HEK293 (cell line): ENCODE data around the gene CPLX1.

Experiments
- CTCF ChIA-PET: fragments of 350-600 bp; formaldehyde crosslinking; extraction: SDS; loops from one replicate; lab custom pipeline; 2021; ENCODE audit warnings: antibody characterized with exemption; lab: Yijun Ruan, JAX
- POLR2A ChIA-PET: fragments of 300-600 bp; formaldehyde crosslinking; extraction: SDS; loops from one replicate; lab custom pipeline; 2020; ENCODE audit warnings: antibody characterized with exemption, inconsistent platforms; lab: Yijun Ruan, JAX
- H3K27ac ChIP-seq: fragments of 200-500 bp; sonication (Bioruptor generic); 2 replicates; pipeline ENCODE4 v1.5.1; 2014; ENCODE audit warnings: low read depth, low read length, control low read depth, inconsistent platforms; ENCODE audit errors: extremely low read depth
- H3K36me3 ChIP-seq, 2 experiments: fragments of 200-500 bp in 1 of 2; sonication (Bioruptor generic) in 1 of 2; 1 replicate in 1 of 2; 2 replicates in 1 of 2; pipeline ENCODE4 v1.5.1; 2014 to 2017; ENCODE audit warnings: inconsistent platforms in 2 of 2, low read length in 2 of 2; ENCODE audit not compliant: control insufficient read depth in 2 of 2, insufficient read depth in 1 of 2
- H3K4me1 ChIP-seq: fragments of 200-500 bp; sonication (Bioruptor generic); 2 replicates; pipeline ENCODE4 v1.5.1; 2014; ENCODE audit warnings: mild to moderate bottlenecking, low read length, inconsistent platforms; ENCODE audit not compliant: control insufficient read depth, insufficient read depth
- H3K4me3 ChIP-seq: 2 replicates; pipeline ENCODE4 v1.5.1; 2011; ENCODE audit warnings: low read depth, mild to moderate bottlenecking, control low read depth, low read length, moderate library complexity
- H3K9me3 ChIP-seq: fragments of 200-500 bp; sonication (Bioruptor generic); 2 replicates; pipeline ENCODE4 v1.5.1; 2014; ENCODE audit warnings: low read depth, low read length, inconsistent platforms; ENCODE audit not compliant: control insufficient read depth, insufficient read depth
- AEBP2 ChIP-seq: fragments of 450-650 bp; formaldehyde crosslinking; IDR thresholded peaks from 2 replicates; pipeline ENCODE4 v1.5.1; 2016; ENCODE audit warnings: missing biosample characterization, missing genetic modification characterization, borderline replicate concordance
- GLIS2 ChIP-seq: fragments of 450-650 bp; formaldehyde crosslinking; IDR thresholded peaks from 2 replicates; pipeline ENCODE4 v1.5.1; 2016; ENCODE audit warnings: missing biosample characterization, missing genetic modification characterization
- HIC1 ChIP-seq: fragments of 450-650 bp; formaldehyde crosslinking; IDR thresholded peaks from 2 replicates; pipeline ENCODE4 v1.5.1; 2016; ENCODE audit warnings: missing biosample characterization, missing genetic modification characterization
- KLF8 ChIP-seq: fragments of 450-650 bp; formaldehyde crosslinking; IDR thresholded peaks from 2 replicates; pipeline ENCODE4 v1.5.1; 2016; ENCODE audit warnings: missing biosample characterization, missing genetic modification characterization
- RBAK ChIP-seq: fragments of 450-650 bp; formaldehyde crosslinking; IDR thresholded peaks from 2 replicates; pipeline ENCODE4 v1.5.1; 2016; ENCODE audit warnings: missing biosample characterization, missing genetic modification characterization
- ZBTB49 ChIP-seq: fragments of 450-650 bp; formaldehyde crosslinking; IDR thresholded peaks from 2 replicates; pipeline ENCODE4 v1.5.1; 2016; ENCODE audit warnings: missing biosample characterization, missing genetic modification characterization, low read depth
- ZBTB8A ChIP-seq: fragments of 450-650 bp; formaldehyde crosslinking; IDR thresholded peaks from 2 replicates; pipeline ENCODE4 v1.5.1; 2016; ENCODE audit warnings: missing biosample characterization, missing genetic modification characterization
- ZNF112 ChIP-seq: fragments of 450-650 bp; formaldehyde crosslinking; IDR thresholded peaks from 2 replicates; pipeline ENCODE4 v1.5.0; 2017; ENCODE audit warnings: missing biosample characterization, missing genetic modification characterization
- ZNF114 ChIP-seq: fragments of 450-650 bp; formaldehyde crosslinking; IDR thresholded peaks from 2 replicates; pipeline ENCODE4 v1.5.0; 2017; ENCODE audit warnings: missing biosample characterization, missing genetic modification characterization
- ZNF174 ChIP-seq: fragments of 450-650 bp; formaldehyde crosslinking; IDR thresholded peaks from 2 replicates; pipeline ENCODE4 v1.5.0; 2017; ENCODE audit warnings: missing biosample characterization, mild to moderate bottlenecking, missing genetic modification characterization
- ZNF366 ChIP-seq: fragments of 450-650 bp; formaldehyde crosslinking; conservative IDR thresholded peaks from 2 replicates; pipeline ENCODE4 v1.5.1; 2016; ENCODE audit warnings: missing biosample characterization, missing genetic modification characterization
- ZNF37A ChIP-seq: fragments of 450-650 bp; IDR thresholded peaks from 2 replicates; pipeline ENCODE4 v1.5.1; 2018; ENCODE audit warnings: missing biosample characterization, missing genetic modification characterization
- ZNF416 ChIP-seq: fragments of 450-650 bp; formaldehyde crosslinking; IDR thresholded peaks from 2 replicates; pipeline ENCODE4 v1.5.1; 2016; ENCODE audit warnings: missing biosample characterization, missing genetic modification characterization
- ZNF426 ChIP-seq: fragments of 450-650 bp; formaldehyde crosslinking; IDR thresholded peaks from 2 replicates; pipeline ENCODE4 v1.5.1; 2017; ENCODE audit warnings: missing biosample characterization, missing genetic modification characterization, mild to moderate bottlenecking, inconsistent platforms, moderate library complexity
- ZNF488 ChIP-seq: fragments of 450-650 bp; formaldehyde crosslinking; IDR thresholded peaks from 2 replicates; pipeline ENCODE4 v1.5.1; 2016; ENCODE audit warnings: missing biosample characterization, missing genetic modification characterization
- ZNF555 ChIP-seq: fragments of 450-650 bp; formaldehyde crosslinking; conservative IDR thresholded peaks from 2 replicates; pipeline ENCODE4 v1.5.1; 2017; ENCODE audit warnings: missing biosample characterization, mild to moderate bottlenecking, missing genetic modification characterization, inconsistent platforms
- ZNF560 ChIP-seq: fragments of 450-650 bp; formaldehyde crosslinking; IDR thresholded peaks from 2 replicates; pipeline ENCODE4 v1.5.1; 2017; ENCODE audit warnings: missing biosample characterization, missing genetic modification characterization, borderline replicate concordance
- ZNF624 ChIP-seq: fragments of 450-650 bp; formaldehyde crosslinking; IDR thresholded peaks from 2 replicates; pipeline ENCODE4 v1.5.1; 2017; ENCODE audit warnings: missing biosample characterization, missing genetic modification characterization
- ZNF707 ChIP-seq: fragments of 450-650 bp; formaldehyde crosslinking; IDR thresholded peaks from 2 replicates; pipeline ENCODE4 v1.5.1; 2016; ENCODE audit warnings: missing biosample characterization, missing genetic modification characterization
- ZNF777 ChIP-seq: fragments of 450-650 bp; formaldehyde crosslinking; IDR thresholded peaks from 2 replicates; pipeline ENCODE4 v1.5.1; 2017; ENCODE audit warnings: missing biosample characterization, missing genetic modification characterization, borderline replicate concordance
- ZNF791 ChIP-seq: fragments of 450-650 bp; formaldehyde crosslinking; IDR thresholded peaks from 2 replicates; pipeline ENCODE4 v1.5.1; 2016; ENCODE audit warnings: missing biosample characterization, missing genetic modification characterization
- ZSCAN23 ChIP-seq: fragments of 450-650 bp; formaldehyde crosslinking; IDR thresholded peaks from 2 replicates; pipeline ENCODE4 v1.5.1; 2016; ENCODE audit warnings: missing biosample characterization, missing genetic modification characterization
- ZSCAN30 ChIP-seq: fragments of 450-650 bp; IDR thresholded peaks from 2 replicates; pipeline ENCODE4 v1.5.1; 2018; ENCODE audit warnings: missing biosample characterization, mild to moderate bottlenecking, missing genetic modification characterization, moderate library complexity
- ZSCAN4 ChIP-seq: fragments of 450-650 bp; formaldehyde crosslinking; IDR thresholded peaks from 2 replicates; pipeline ENCODE4 v1.5.1; 2017; ENCODE audit warnings: missing biosample characterization, missing genetic modification characterization
- TF ChIP-seq, protein P1 (sequence below): fragments of 450-650 bp; formaldehyde crosslinking; IDR thresholded peaks from 2 replicates; pipeline ENCODE4 v1.5.1; 2016; ENCODE audit warnings: missing biosample characterization, missing genetic modification characterization

The CPLX1 gene

GRCh38 chr4:797066-797465 lies 28.9 kb downstream of the CPLX1 start:
- ChIA-PET CTCF (no interaction called here), POLR2A (no interaction called here)
- Histone ChIP-seq H3K9me3 (no peaks in the 10 kb centered on the region), H3K4me1 (no peaks in the 10 kb centered on the region), H3K36me3 (no peaks in the 10 kb centered on the region), H3K4me3 (no peak overlapping the region), H3K27ac (no peak overlapping the region)
- no peak for TF ChIP-seq AEBP2 (tag by site-specific recombination)
- no peak for TF ChIP-seq ZSCAN30
- no peak for TF ChIP-seq GLIS2
- no peak for TF ChIP-seq ZSCAN23 (tag by site-specific recombination)
- TF ChIP-seq ZNF426 (tag by site-specific recombination): no peak
- TF ChIP-seq ZNF112 (tag by site-specific recombination): no peak
- TF ChIP-seq ZNF114: no peak
- TF ChIP-seq ZNF174 (tag by site-specific recombination): no peak
- TF ChIP-seq ZBTB8A: no peak
- no peak for TF ChIP-seq ZBTB49 (tag by site-specific recombination)
- no peak for TF ChIP-seq HIC1 (tag by site-specific recombination)
- TF ChIP-seq ZNF488 (tag by site-specific recombination): no peak
- TF ChIP-seq, protein P1, sequence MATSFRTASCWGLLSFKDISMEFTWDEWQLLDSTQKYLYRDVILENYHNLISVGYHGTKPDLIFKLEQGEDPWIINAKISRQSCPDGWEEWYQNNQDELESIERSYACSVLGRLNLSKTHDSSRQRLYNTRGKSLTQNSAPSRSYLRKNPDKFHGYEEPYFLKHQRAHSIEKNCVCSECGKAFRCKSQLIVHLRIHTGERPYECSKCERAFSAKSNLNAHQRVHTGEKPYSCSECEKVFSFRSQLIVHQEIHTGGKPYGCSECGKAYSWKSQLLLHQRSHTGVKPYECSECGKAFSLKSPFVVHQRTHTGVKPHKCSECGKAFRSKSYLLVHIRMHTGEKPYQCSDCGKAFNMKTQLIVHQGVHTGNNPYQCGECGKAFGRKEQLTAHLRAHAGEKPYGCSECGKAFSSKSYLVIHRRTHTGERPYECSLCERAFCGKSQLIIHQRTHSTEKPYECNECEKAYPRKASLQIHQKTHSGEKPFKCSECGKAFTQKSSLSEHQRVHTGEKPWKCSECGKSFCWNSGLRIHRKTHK (tag by site-specific recombination): no peak
- no peak for TF ChIP-seq ZNF37A

DNA sequence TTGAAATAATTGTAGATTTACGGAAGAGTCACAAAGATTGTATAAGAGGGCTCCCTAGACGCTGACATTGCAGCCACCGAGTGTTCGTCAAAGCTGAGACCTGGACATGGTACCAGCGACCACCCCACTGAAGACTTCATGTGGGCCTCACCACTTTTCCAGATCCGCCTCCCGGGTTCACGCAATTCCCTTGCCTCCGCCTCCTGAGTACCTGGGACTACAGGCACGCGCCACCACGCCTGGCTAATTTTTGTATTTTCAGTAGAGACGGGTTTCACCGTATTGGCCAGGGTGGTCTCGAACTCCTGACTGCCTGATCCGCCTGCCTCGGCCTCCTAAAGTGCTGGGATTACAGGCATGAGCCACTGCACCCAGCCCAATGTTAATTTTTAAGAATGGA lies 29.7 kb downstream of the CPLX1 start:
- H3K27ac ChIP-seq: no peak overlapping the region
- no peaks in the 10 kb centered on the region for H3K4me1 ChIP-seq
- no peak overlapping the region for H3K4me3 ChIP-seq
- ChIA-PET CTCF (no interaction called here), POLR2A (no interaction called here)
- no peaks in the 10 kb centered on the region for H3K36me3 ChIP-seq
- H3K9me3 ChIP-seq: no peaks in the 10 kb centered on the region
- no peak for TF ChIP-seq ZNF555 (tag by site-specific recombination)
- TF ChIP-seq ZNF707 (tag by site-specific recombination): no peak
- no peak for TF ChIP-seq HIC1 (tag by site-specific recombination)
- no peak for TF ChIP-seq ZNF416
- TF ChIP-seq RBAK (tag by site-specific recombination): no peak
- TF ChIP-seq KLF8: no peak
- no peak for TF ChIP-seq ZNF560 (tag by site-specific recombination)
- TF ChIP-seq ZNF777 (tag by site-specific recombination): no peak
- no peak for TF ChIP-seq ZNF366 (tag by site-specific recombination)
- TF ChIP-seq ZSCAN4 (tag by site-specific recombination): no peak
- no peak for TF ChIP-seq ZNF624 (tag by site-specific recombination)
- no peak for TF ChIP-seq ZNF791
